SHP77 (cell line): ENCODE results near the gene WSB2.
A peak's percentile ranks its signal among the peaks of the same experiment; 100 is the strongest.
"Not testable (repeated sequence)": the region's sequence is repeated elsewhere in the genome, so short reads cannot be mapped to it uniquely, and the experiment has no call there.

Experiments used
- DNase-seq, 2 experiments: peaks; one replicate each; lab custom pipeline; 2025; lab: John Stamatoyannopoulos, UW

Gene WSB2

GRCh38 chr12:118061011-118061872 lies at the start of gene WSB2:
Gene WSB2, minus strand, starts transcription at chr12:118061179. Its CDS starts 131 bp downstream, at chr12:118061048.
- peak in 1 of 2 experiments; percentile 50 for DNase-seq

- no peak for DNase-seq
These were observed 48.1 kb upstream of the WSB2 start for GRCh38 chr12:118109088-118109487.

DNA sequence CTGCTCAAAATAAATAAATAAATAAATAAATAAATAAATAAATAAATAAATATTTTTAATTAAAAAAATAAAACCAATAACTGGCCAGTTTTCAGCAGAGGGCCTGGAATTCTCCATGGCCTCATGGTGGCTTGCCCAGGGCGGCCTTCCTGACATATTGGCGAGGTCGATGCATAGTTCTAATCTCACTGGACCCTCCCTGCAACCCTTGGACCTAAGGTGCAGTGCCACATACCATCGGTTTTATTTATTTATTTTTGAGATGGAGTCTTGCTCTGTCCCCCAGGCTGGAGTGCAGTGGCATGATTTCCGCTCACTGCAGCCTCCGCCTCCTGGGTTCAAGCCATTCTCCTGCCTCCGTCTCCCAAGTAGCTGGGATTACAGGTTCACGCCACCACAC lies 46.7 kb upstream of the WSB2 start:
- no peak for DNase-seq

GRCh38 chr12:118107011-118107410 lies 46.0 kb upstream of the WSB2 start:
- DNase-seq, result no peak

DNA sequence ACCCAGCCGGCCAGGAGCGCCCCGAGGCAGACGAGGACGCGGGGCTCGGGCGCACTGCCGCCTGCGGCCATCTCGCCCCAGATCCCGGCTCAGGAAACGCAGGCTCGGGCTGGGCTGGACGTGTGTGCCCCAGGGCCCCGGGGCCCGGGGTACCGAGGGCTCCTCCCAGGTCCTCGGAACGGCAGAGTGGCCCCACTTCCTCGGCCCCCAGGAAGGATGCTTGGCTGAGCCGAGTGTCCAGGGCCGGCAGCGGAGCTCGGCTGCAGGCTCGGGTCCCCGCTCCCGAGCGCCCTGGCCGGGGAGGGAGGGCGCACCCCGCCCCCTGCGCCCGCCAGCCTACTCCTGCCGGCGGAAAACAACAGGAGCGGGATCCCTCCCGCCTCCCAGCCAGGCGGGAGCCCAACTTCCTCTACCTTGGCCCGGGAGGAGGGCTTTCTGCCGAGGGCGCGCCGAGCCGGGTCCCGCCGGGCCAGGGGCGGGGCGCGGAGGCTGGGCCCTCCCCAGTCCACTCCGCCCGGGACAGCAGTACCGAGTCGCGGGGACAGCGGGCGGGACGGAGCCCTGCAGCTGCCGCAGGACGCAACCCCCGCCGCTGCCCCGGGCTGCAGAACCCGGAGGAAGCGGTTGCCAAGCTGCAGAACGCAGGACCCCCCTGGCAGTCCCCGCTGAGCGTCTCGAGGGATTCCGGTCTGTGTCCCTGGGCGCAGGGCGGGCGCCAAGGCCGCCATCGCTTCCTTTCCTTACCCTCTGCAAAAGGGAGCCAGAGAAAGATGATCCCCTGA lies 42.8 kb upstream of the WSB2 start, which contains the start of gene VSIG10:
TSS of gene VSIG10 (minus strand) at position 411 of the 782 bp plus-strand sequence. CDS start at position 71, 340 bp downstream.
- DNase-seq, result peak; percentile 69 to 74

GRCh38 chr12:118103201-118103600 lies 42.2 kb upstream of the WSB2 start:
- DNase-seq, result peak in 1 of 2 experiments; percentile 54

DNA sequence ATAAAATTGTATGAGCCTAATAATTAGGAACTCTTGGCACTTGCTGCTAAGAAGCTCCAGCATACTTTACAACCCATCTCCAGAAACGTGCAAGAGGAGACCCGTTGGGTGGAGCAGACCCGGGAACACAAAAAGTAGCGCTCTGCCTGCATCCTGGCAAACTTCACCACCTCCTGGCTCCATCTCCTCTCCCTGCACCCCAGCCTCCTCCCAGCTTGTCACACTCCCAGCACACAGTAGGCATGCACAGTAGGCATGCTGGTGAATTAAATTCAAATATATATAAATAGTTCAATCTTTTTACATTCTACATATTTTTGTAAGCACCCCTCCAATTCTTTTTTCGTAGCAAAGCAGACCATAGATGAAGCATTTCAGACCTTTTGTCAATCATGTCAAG lies 41.6 kb upstream of the WSB2 start:
- DNase-seq, result no peak

DNA sequence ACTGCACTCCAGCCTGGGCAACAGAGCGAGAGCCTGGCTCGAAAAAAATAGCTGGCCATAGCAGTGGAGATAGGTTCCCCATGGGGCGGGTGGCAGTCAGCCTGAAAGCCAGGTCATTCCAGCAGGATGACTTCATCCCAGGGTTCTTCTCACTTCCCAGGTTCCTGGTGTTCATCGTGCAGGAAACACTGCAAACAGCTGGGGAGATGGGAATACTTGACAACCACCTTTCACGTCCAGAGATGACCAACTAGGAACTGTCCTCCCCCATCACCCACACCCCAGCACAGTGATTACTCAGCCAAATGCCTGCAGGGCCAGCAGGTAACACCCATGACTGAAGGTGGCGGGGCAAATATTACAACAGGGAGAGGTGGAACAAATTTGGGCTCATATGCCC lies 41.1 kb upstream of the WSB2 start:
- DNase-seq, result no peak

- no peak for DNase-seq
These were observed 40.1 kb upstream of the WSB2 start for GRCh38 chr12:118101051-118101450.

DNA sequence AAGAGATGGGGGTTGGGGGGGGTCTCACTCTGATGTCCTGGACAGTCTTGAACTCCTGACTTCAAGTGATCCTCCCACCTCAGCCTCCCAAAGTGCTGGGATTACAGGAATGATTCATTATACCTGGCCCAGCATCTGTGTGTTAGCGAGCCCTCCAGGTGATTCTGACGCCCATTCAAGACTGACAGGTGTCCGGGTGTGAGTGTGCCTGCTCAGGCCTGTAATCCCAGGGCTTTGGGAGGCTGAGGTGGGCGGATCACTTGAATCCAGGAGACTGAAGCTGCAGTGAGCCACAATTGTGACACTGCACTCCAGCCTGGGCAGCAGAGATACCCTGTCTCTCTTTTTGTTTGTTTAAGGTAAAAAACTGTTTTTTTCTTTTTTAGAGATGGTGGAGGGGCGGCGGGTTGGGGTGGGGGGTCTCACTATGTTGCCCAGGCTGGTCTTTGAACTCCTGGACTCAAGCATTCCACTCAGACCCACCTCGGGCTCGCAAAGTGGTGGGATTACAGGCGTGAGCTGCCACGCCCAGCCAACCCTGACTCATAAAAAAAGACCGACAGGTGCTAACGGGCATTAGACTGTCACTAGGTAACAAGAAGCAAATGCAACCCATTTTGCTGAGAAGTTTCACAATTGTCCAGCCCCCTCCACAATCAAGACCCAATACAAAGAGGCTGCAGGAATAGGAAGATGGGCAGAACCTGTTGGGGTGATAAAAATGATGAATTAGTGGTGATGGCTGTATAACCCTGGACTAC lies 38.1 kb upstream of the WSB2 start:
- DNase-seq, result peak in 1 of 2 experiments; percentile 7

DNA sequence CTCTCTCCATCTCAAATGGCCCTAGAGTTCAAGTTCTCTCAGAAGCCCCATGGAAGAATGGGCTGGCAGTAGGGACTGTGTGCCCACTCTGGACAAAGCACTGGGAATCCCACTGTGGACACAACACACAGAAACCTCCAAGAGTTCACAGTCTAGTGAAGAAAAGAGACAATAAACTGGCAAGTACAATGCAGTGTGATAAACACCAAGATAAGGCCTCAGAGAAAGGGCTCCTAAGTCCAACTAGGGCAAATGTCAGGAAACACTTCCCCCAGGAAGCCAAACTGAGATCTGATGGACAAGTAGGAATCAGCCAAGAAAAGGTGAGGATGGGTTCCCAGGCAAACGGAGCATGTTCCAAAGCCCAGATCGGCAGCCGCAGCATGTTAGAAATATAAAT lies 37.4 kb upstream of the WSB2 start:
- no peak for DNase-seq

- no peak for DNase-seq
These were observed 33.1 kb upstream of the WSB2 start for GRCh38 chr12:118094039-118094438.

- DNase-seq, result no peak
These were observed 28.8 kb upstream of the WSB2 start for GRCh38 chr12:118089782-118090181.

- no peak for DNase-seq
These were observed 21.2 kb upstream of the WSB2 start for GRCh38 chr12:118082161-118082560.

- not testable (repeated sequence) for DNase-seq
These were observed 20.5 kb upstream of the WSB2 start for GRCh38 chr12:118081521-118081920.

DNA sequence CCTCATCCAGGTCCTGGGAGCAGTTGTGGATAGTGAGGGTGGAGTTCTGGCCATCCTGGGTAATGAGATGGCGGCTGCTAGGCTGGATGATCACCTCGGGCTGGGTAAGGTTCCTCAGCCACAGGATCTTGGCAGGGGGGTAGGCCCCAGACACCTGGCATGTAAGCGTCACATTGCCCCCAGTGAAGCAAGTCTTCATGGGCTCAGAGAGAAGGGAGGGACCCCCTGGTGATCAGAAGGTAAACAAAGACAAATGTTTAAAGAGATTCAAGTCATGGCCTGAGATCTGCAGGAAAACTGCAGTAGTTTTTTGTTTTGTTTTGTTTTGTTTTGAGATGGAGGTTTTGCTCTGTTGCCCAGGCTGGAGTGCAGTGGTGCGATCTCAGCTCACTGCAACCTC lies 12.8 kb upstream of the WSB2 start:
- no peak for DNase-seq

DNA sequence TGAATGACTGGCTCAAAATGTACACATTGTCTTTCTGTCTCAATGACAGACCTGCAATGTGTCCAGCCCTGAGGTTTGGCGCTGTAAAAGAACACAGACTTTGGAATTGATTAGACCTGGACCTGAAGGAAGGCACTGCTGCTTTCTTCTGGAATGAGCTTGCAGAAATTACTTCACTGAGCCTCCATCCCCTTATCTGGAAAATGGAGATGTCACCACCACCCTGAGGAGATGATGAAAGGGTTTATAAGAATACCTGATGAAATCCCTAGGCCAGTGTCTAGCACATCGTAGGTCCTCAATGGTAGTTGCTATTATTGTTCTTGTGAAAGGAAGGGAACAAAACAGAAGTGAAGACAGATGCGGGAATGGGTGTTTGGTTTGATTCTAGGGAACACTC lies 9.7 kb upstream of the WSB2 start:
- no peak for DNase-seq

- no peak for DNase-seq
These were observed 7.5 kb upstream of the WSB2 start for GRCh38 chr12:118068445-118068844.

- DNase-seq, result no peak
These were observed 4.4 kb upstream of the WSB2 start for GRCh38 chr12:118065380-118065779.

GRCh38 chr12:118064608-118065007 lies 3.6 kb upstream of the WSB2 start:
- DNase-seq, result no peak

DNA sequence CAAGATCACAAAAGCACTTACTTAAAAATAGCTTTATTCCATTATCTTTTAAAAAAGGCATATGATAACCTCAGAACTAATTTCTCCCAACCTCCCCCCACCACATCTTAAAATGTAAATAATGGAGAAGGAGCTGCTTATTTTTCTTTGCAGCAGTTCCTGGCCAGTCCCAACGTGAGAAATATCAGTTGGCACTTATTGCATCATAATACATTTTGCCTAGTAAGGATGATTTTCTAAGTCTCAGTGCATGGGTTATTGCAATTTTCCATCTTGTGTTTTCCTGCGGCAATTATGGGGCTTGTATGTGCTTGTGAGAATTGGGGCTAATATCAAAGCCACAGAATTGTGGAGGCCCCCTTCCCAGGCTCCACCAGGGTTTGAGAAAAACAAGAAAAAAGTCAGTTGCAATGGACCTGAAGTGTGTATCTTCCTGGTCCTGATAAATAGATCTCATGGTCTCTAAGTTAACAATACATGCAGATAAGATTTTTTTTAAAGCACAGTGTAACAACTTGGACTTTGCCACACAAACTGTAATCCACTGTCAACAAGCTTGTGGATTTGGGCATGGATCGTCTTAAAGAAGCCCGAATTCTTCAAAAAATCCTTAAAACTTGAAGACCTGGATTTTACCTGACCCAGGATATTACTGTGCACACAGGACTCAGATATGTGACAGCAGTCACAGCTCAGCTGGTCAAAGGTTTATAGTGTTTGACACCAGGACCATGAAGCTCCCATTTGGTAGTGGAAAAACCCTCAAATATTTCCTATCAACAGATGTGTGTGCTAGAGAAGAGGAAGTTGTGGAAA lies 2.8 kb upstream of the WSB2 start:
- no peak for DNase-seq
